ENCODE results near the gene LAMB2.

DNA sequence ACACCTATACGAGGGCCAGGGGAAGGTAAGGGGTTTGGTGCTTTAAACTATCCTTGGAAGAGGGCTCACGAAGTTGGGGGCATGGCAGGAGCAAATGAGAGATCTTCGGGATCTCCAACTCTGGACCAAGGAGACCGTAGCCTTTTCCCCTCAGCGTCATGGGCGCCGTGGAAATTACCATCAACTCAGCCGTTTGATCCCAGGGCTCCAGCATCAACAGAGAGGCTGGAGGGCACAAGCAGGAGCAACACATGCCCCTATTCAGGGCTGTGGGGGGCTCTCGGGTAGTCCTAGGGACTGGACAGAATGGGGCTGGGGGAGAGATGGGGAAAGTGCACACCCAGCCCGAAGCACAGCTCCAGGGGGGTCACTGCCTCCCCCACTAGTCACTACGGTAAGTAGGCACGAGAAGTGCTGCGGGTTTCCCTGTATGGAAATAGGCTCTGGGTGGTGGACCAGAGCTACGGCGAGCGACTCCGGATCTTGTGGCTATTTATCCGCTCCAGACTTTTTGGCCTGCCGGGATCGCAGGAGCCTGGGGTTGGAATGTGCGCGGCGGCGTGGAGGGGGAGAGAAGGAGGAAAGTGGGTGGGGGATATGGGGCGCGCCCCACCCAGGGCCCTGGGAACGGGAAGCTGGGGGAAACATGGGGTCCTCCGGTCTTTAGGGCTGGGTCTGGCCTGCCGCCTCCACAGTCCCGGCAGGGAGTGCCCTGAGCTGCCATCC lies 539 bp upstream of the LAMB2 start:
- TF ChIP-seq, protein P1, sequence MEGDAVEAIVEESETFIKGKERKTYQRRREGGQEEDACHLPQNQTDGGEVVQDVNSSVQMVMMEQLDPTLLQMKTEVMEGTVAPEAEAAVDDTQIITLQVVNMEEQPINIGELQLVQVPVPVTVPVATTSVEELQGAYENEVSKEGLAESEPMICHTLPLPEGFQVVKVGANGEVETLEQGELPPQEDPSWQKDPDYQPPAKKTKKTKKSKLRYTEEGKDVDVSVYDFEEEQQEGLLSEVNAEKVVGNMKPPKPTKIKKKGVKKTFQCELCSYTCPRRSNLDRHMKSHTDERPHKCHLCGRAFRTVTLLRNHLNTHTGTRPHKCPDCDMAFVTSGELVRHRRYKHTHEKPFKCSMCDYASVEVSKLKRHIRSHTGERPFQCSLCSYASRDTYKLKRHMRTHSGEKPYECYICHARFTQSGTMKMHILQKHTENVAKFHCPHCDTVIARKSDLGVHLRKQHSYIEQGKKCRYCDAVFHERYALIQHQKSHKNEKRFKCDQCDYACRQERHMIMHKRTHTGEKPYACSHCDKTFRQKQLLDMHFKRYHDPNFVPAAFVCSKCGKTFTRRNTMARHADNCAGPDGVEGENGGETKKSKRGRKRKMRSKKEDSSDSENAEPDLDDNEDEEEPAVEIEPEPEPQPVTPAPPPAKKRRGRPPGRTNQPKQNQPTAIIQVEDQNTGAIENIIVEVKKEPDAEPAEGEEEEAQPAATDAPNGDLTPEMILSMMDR (IDR thresholded peaks at IDR 0.05): no peak
- no peak for TF ChIP-seq EP300 (IDR thresholded peaks at IDR 0.05)
